IMR-90 (cell line): ENCODE measurements around the gene GOLT1A. TPM values are rescaled to one million over a fixed set of nuclear protein-coding genes. Genes with fewer than 3 reads are reported as not detected.

Experiments
- ATAC-seq: fragments of 200-7000 bp; cut with Tn5 transposase; 2 replicates; pipeline ENCODE4 v1.9.1; 2020; ENCODE audit warnings: low read depth, mild to moderate bottlenecking, moderate library complexity
- BruUV-seq: library from RNA; stranded (reverse); fragments of 400-500 nt; replicated peaks from 2 replicates; lab custom pipeline; 2021; lab: Mats Ljungman, UMichigan
- CTCF ChIA-PET: fragments of 300-600 bp; formaldehyde crosslinking; extraction: SDS; loops from one replicate; lab custom pipeline; 2021; ENCODE audit warnings: antibody characterized with exemption; lab: Yijun Ruan, JAX
- POLR2A ChIA-PET: fragments of 300-600 bp; sonication (Branson Sonifier 250); formaldehyde crosslinking; loops from one replicate; lab custom pipeline; 2022; ENCODE audit warnings: antibody characterized with exemption; ENCODE audit not compliant: unreplicated experiment; lab: Charles Lee
- DNase-seq: peaks from one replicate; pipeline ENCODE4 v3.0.0; 2013
- H2AFZ ChIP-seq: replicated peaks from 2 replicates; pipeline ENCODE3; 2013; ENCODE audit warnings: low read length, mild to moderate bottlenecking; ENCODE audit not compliant: poor library complexity
- H2AK5ac ChIP-seq: 2 replicates; pipeline ENCODE4 v1.6.1; 2013; ENCODE audit warnings: low read depth, low read length, inconsistent platforms
- H2AK9ac ChIP-seq: replicated peaks from 2 replicates; pipeline ENCODE3; 2013; ENCODE audit warnings: mild to moderate bottlenecking, low read depth, low read length, moderate library complexity; ENCODE audit not compliant: poor library complexity
- H2BK120ac ChIP-seq: 2 replicates; pipeline ENCODE4 v1.6.1; 2013; ENCODE audit warnings: low read depth, low read length, inconsistent platforms
- H2BK15ac ChIP-seq: 3 replicates; pipeline ENCODE4 v1.6.1; 2013; ENCODE audit warnings: low read depth, low read length, inconsistent platforms
- H2BK20ac ChIP-seq: 2 replicates; pipeline ENCODE4 v1.6.1; 2013; ENCODE audit warnings: low read depth, mild to moderate bottlenecking, inconsistent platforms, low read length, moderate library complexity
- H2BK5ac ChIP-seq: 2 replicates; pipeline ENCODE4 v1.6.1; 2013; ENCODE audit warnings: mild to moderate bottlenecking, low read depth, low read length, inconsistent platforms; ENCODE audit not compliant: poor library complexity, severe bottlenecking
- H3K14ac ChIP-seq: replicated peaks from 2 replicates; pipeline ENCODE4 v1.6.1; 2013; ENCODE audit warnings: low read depth, low read length, inconsistent platforms
- H3K18ac ChIP-seq: 2 replicates; pipeline ENCODE4 v1.6.1; 2013; ENCODE audit warnings: low read depth, low read length, control low read depth
- H3K23ac ChIP-seq: 2 replicates; pipeline ENCODE4 v1.6.1; 2013; ENCODE audit warnings: low read depth, low read length, inconsistent platforms
- H3K27ac ChIP-seq: 2 replicates; pipeline ENCODE4 v1.5.1; 2013; ENCODE audit warnings: mild to moderate bottlenecking, control low read depth, low read length; ENCODE audit not compliant: insufficient read depth
- H3K27me3 ChIP-seq: 2 replicates; pipeline ENCODE4 v1.6.1; 2013; ENCODE audit warnings: low read length; ENCODE audit not compliant: control insufficient read depth, insufficient read depth
- H3K36me3 ChIP-seq: 2 replicates; pipeline ENCODE4 v1.6.1; 2013; ENCODE audit warnings: low read length, mixed read lengths; ENCODE audit not compliant: control insufficient read depth, insufficient read depth
- H3K4ac ChIP-seq: 2 replicates; pipeline ENCODE4 v1.6.1; 2013; ENCODE audit warnings: low read depth, low read length, inconsistent platforms
- H3K4me1 ChIP-seq: 2 replicates; pipeline ENCODE4 v1.6.1; 2013; ENCODE audit warnings: low read length, mixed read lengths; ENCODE audit not compliant: control insufficient read depth, insufficient read depth
- H3K4me2 ChIP-seq: 2 replicates; pipeline ENCODE4 v1.6.1; 2013; ENCODE audit warnings: low read depth, mild to moderate bottlenecking, control low read depth, low read length, moderate library complexity
- H3K4me3 ChIP-seq: 2 replicates; pipeline ENCODE4 v1.5.1; 2013; ENCODE audit warnings: low read depth, mild to moderate bottlenecking, control low read depth, low read length, moderate library complexity; ENCODE audit not compliant: insufficient read depth
- H3K56ac ChIP-seq: 2 replicates; pipeline ENCODE4 v1.6.1; 2013; ENCODE audit warnings: low read length, inconsistent platforms; ENCODE audit not compliant: insufficient read depth; ENCODE audit errors: extremely low read depth
- H3K79me1 ChIP-seq, 2 experiments: 2 replicates each; pipeline ENCODE4 v1.6.1; 2013; ENCODE audit warnings: low read length in 2 of 2, inconsistent platforms in 1 of 2, low read depth in 1 of 2
- H3K9ac ChIP-seq: 2 replicates; pipeline ENCODE4 v1.6.1; 2013; ENCODE audit warnings: low read depth, low read length, control low read depth
- H3K9me1 ChIP-seq: 2 replicates; pipeline ENCODE4 v1.6.1; 2013; ENCODE audit warnings: low read length, inconsistent platforms; ENCODE audit not compliant: insufficient read depth
- H3K9me3 ChIP-seq: 2 replicates; pipeline ENCODE4 v1.6.1; 2013; ENCODE audit warnings: low read length; ENCODE audit not compliant: control insufficient read depth, insufficient read depth
- H4K20me1 ChIP-seq: 2 replicates; pipeline ENCODE4 v1.6.1; 2013; ENCODE audit warnings: low read length, inconsistent platforms; ENCODE audit not compliant: insufficient read depth
- H4K5ac ChIP-seq: 2 replicates; pipeline ENCODE4 v1.6.1; 2013; ENCODE audit warnings: mild to moderate bottlenecking, low read depth, low read length, control low read depth
- H4K8ac ChIP-seq, 2 experiments: 2 replicates each; pipeline ENCODE4 v1.6.1; 2013; ENCODE audit warnings: low read depth in 2 of 2, low read length in 2 of 2, control low read depth in 1 of 2, inconsistent platforms in 1 of 2
- H4K91ac ChIP-seq: 2 replicates; pipeline ENCODE4 v1.6.1; 2013; ENCODE audit warnings: low read depth, low read length, inconsistent platforms; ENCODE audit not compliant: insufficient read depth
- CEBPB ChIP-seq: IDR thresholded peaks from 2 replicates; pipeline ENCODE4 v1.6.1; 2012; ENCODE audit warnings: low read depth, low read length, improper control_type of control experiment
- CHD1 ChIP-seq: IDR thresholded peaks from 2 replicates; pipeline ENCODE4 v1.6.1; 2012; ENCODE audit warnings: low read depth, low read length, improper control_type of control experiment
- MAFK ChIP-seq: IDR thresholded peaks from 2 replicates; pipeline ENCODE4 v1.6.1; 2012; ENCODE audit warnings: low read depth, low read length, improper control_type of control experiment
- MAZ ChIP-seq: IDR thresholded peaks from 2 replicates; pipeline ENCODE4 v1.6.1; 2012; ENCODE audit warnings: low read depth, mild to moderate bottlenecking, low read length, improper control_type of control experiment, moderate library complexity, borderline replicate concordance
- NFE2L2 ChIP-seq: fragments of 150-350 bp; IDR thresholded peaks from 2 replicates; pipeline ENCODE4 v1.6.1; 2016; ENCODE audit warnings: low read depth, mild to moderate bottlenecking, low read length
- POLR2A ChIP-seq: IDR thresholded peaks from 2 replicates; pipeline ENCODE4 v1.6.1; 2012; ENCODE audit warnings: mild to moderate bottlenecking, low read depth, low read length
- RAD21 ChIP-seq: IDR thresholded peaks from 2 replicates; pipeline ENCODE4 v1.6.1; 2012; ENCODE audit warnings: low read length, improper control_type of control experiment
- RCOR1 ChIP-seq: IDR thresholded peaks from 2 replicates; pipeline ENCODE4 v1.6.1; 2012; ENCODE audit warnings: mild to moderate bottlenecking, low read length, improper control_type of control experiment; ENCODE audit not compliant: insufficient replicate concordance
- SMC3 ChIP-seq: fragments of 150-350 bp; IDR thresholded peaks from 2 replicates; pipeline ENCODE4 v1.6.1; 2016; ENCODE audit warnings: low read depth, mild to moderate bottlenecking, antibody characterized with exemption, low read length, moderate library complexity
- USF2 ChIP-seq: fragments of 150-350 bp; IDR thresholded peaks from 2 replicates; pipeline ENCODE4 v1.6.1; 2017; ENCODE audit warnings: mild to moderate bottlenecking, antibody characterized with exemption, low read length, low read depth
- WGBS, 2 experiments: methylation state at CpG; one replicate each; pipeline versions ENCODE4 v1.1.5 to v1.1.7; 2013; ENCODE audit warnings: missing lambda C conversion rate in 2 of 2; ENCODE audit not compliant: insufficient read length in 1 of 2; ENCODE audit errors: extremely low coverage in 2 of 2; 5-methylcytosine and 5-hydroxymethylcytosine counted together
- dilution Hi-C: fragments of 300-500 bp; cut with HindIII; formaldehyde crosslinking; loops from one replicate; pipeline ENCODE4 v1.14.3; 2018; ENCODE audit warnings: low sequenced_read_pairs; ENCODE audit not compliant: unreplicated experiment
- in situ Hi-C: fragments of 300-500 bp; cut with MboI; formaldehyde crosslinking; loops from 3 replicates; pipeline ENCODE4 v1.14.3; 2019; ENCODE audit warnings: low sequenced_read_pairs, inconsistent platforms, mixed read lengths
- intact Hi-C: fragments of 100-400 bp; cut with micrococcal nuclease; formaldehyde crosslinking; loops from 2 replicates; pipeline ENCODE4 v1.10.0; 2022
- polyA plus RNA-seq, 3 experiments: library from polyadenylated mRNA; depleted of rRNA; stranded (reverse); fragments of >200 nt; gene quantifications; 2 replicates each; pipeline ENCODE4 v1.2.3, GENCODE V29; 2012; ENCODE audit warnings: low replicate concordance in 1 of 3
- total RNA-seq: library from RNA; depleted of rRNA; stranded (reverse); fragments of >200 nt; gene quantifications from 2 replicates; pipeline ENCODE4 v1.2.3, GENCODE V29; 2012

The GOLT1A gene
- total and polyA plus RNA-seq, 2 of the 4 experiments (the other 2 are of a cell fraction): 0.32 TPM; not detected in 1

GRCh38 chr1:204180133-204180532, 33.7 kb downstream of the GOLT1A start:
- intact Hi-C loops (no loop called here), dilution Hi-C loops (no loop called here)
- CTCF ChIA-PET: interaction anchor here (0.5 to 1.0 kb wide), 2 partner anchors 27 to 319 kb away, joined by 3 read pairs; no protein-coding TSS in a partner anchor

More at GRCh38 chr1:204180133-204180532, 33.7 kb downstream of the GOLT1A start:
- Histone ChIP-seq H2AK9ac (no peak overlapping the region), H4K5ac (no peak overlapping the region), H3K4me3 (no peak overlapping the region), H3K4me1 (no peaks in the 10 kb centered on the region), H3K18ac (no peak overlapping the region), H3K27ac (no peak overlapping the region), H4K8ac (no peak overlapping the region), H3K14ac (0 out of 2 replicates have a peak overlapping the region, but pooled peaks have one; percentile 14), H3K4me2 (no peak overlapping the region), H4K20me1 (no peaks in the 10 kb centered on the region), H2BK120ac (no peak overlapping the region), H3K27me3 (no peaks in the 10 kb centered on the region), H3K56ac (no peak overlapping the region), H2AK5ac (no peak overlapping the region), H2BK20ac (no peak overlapping the region), H4K91ac (no peak overlapping the region), H3K4ac (no peak overlapping the region), H2AFZ (peak overlapping the region; percentile 63), H2BK15ac (no peak overlapping the region), H3K36me3 (no peaks in the 10 kb centered on the region), H3K9ac (no peak overlapping the region), H3K9me3 (no peaks in the 10 kb centered on the region), H2BK5ac (no peak overlapping the region), H3K23ac (no peak overlapping the region), H3K9me1 (peaks cover 7% of the 10 kb centered on the region), H3K79me1 (no peaks in the 10 kb centered on the region)
- BruUV-seq: no TSS peak
- DNase-seq (no peak), ATAC-seq (no peak)
- no CpG with 5 or more reads among the region's 6 CpGs for WGBS, 2 experiments
- TF ChIP-seq SMC3: no peak
- TF ChIP-seq POLR2A: no peak
- TF ChIP-seq MAFK: no peak
- no peak for TF ChIP-seq RAD21
- no peak for TF ChIP-seq USF2
- TF ChIP-seq CHD1: no peak
- no peak for TF ChIP-seq NFE2L2
- no peak for TF ChIP-seq CEBPB
- TF ChIP-seq MAZ: no peak
- no peak for TF ChIP-seq RCOR1
- POLR2A ChIA-PET: no interaction called here
- in situ Hi-C loops: no loop called here
